NOMO-1 (cell line): ENCODE measurements around the gene WWOX.

Source experiments
- DNase-seq, 2 experiments: peaks; one replicate each; lab custom pipeline; 2025; ENCODE audit not compliant: unreplicated experiment in 2 of 2; lab: John Stamatoyannopoulos, UW

WWOX gene

GRCh38 chr16:78804058-78804735, 704.7 kb downstream of the WWOX start:
- DNase-seq: no peak

- peak in 1 of 2 experiments; percentile 79 for DNase-seq
These were observed 706.1 kb downstream of the WWOX start for GRCh38 chr16:78805556-78805955.

- DNase-seq: no peak
These were observed 711.8 kb downstream of the WWOX start for GRCh38 chr16:78811247-78811646.

DNA sequence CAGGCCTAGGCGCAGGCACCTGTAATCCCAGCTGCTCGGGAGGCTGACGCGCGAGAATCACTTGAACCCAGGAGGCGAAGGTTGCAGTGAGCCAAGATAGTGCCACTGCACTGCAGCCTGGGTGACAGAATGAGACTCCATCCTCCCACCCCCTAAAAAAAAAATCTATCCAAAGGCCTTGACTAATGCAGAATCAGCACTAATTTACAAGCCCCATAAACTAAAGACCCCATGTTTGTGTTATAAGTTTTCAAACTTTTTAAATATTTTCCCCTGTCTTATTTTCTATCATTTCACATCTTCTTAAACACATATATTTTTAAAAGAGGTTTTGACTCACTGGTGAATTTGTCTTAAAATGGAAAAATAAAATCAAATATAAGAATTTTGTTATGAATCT, 713.1 kb downstream of the WWOX start:
- DNase-seq: no peak

DNA sequence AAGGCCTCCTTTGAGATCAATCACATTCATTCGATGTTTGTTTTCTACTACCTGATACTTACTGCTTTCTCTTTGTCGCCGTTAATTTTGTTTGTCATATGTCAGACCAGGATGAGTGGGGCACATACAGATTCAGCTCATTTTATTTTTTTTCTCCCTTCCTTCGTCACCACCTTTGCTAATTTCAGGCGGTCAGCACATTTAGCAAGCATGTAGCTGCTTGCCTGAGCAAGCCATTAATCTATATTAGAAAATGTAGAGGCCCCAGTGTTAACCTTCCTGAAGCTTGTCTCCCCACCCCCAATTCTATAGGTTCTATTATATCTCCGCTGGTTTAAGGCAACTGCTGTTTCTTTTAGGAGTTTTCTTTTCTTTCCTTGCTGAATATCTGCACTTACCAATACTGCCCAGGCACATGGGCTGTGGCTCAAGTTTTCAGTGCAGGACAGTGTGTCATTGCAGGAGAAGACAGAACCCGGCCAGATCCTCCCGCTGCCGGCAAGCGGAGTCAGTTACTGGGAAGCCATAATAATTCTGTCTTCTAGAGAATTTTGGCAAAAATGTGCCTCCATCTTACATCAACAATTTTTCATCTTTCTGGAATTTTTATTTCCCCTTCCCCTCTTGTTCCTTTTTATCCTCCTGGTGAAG, 714.3 kb downstream of the WWOX start:
- DNase-seq: no peak

GRCh38 chr16:78815713-78816112, 716.3 kb downstream of the WWOX start:
- no peak for DNase-seq

GRCh38 chr16:78816499-78817195, 717.2 kb downstream of the WWOX start:
- DNase-seq: no peak

GRCh38 chr16:78817200-78817739, 717.8 kb downstream of the WWOX start:
- no peak for DNase-seq

DNA sequence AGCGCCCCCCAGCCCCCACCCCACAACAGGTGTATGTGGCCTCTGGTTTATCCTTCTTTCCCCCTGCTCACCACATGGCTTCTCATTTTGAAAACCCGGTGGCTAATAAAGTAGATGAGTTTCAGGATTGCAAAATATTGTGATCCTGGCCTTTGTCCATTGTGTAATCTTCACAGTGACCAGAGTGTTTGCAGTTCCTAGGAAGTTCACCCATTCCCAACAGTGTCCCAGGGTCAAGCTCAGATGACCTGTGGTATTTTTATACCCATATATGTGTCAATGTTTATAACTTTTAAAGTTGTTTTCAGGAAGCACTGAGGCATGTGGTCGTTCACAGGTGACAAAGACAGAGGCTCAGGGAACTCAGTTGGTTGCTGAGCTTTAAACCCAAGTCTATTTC, 721.9 kb downstream of the WWOX start:
- no peak for DNase-seq

DNA sequence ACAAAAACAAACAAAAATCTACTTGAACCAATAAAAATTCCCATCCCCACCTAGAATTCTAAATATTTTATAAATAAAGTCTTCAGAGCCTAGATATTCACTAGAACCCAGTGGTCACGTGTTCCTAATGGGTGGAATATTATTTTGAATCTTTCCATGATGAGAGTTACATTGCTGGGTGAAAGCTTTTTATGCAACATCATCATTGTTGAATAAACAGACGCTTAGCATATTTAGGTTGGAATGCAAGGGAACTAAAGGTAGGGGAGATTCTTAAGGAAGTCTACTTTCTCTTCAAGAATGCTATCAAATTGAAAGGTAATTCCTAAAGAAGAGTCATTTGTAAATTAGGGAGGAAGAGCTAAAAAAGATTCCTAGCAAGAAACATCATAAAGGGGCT, 723.1 kb downstream of the WWOX start:
- DNase-seq: no peak

DNA sequence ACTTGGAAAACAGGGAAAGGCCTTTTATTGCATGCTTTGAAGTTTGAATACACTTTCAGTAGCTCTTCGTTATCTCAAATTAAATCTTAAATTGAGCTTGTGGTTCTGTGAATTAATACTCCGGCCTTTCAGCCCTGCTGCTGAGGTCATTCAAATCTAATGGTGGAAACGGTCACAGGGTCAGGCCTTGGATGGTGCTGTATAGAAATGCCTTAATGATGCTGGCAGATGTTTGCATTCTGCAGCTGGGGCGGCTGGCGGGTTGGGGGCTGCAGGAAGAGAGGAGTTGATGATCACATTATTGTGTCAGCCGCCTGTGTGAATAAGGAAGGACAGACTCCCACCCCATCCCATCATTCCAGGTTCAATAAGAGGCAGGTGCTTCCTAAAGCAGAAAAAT, 723.6 kb downstream of the WWOX start:
- no peak for DNase-seq

DNA sequence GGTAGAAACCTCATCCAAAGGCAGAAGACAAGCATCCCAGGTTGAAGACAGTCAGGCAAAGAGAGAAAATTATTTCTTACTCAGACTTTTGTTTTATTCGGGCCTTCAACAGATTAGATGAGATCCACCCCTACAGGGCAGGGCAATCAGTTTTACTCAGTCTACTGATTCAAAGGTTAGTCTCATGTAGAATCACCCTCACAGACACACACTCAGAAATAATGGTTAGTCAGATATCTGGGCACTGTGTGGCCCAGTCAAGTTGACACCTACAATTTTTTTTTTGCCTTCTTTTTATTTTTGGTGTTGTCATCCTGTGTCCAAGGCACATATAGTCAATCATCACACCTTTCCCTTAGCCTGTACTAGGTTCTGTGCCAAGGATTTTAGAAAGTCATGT, 729.8 kb downstream of the WWOX start:
- DNase-seq: no peak

- no peak for DNase-seq
These were observed 731.1 kb downstream of the WWOX start for GRCh38 chr16:78830599-78830998.

- DNase-seq: no peak
These were observed 732.6 kb downstream of the WWOX start for GRCh38 chr16:78832100-78832499.

- no peak for DNase-seq
These were observed 737.5 kb downstream of the WWOX start for GRCh38 chr16:78836802-78837491.

GRCh38 chr16:78837706-78838105, 738.3 kb downstream of the WWOX start:
- no peak for DNase-seq

- DNase-seq: no peak
These were observed 738.8 kb downstream of the WWOX start for GRCh38 chr16:78838276-78838675.

GRCh38 chr16:78842950-78843349, 743.5 kb downstream of the WWOX start:
- DNase-seq: no peak

DNA sequence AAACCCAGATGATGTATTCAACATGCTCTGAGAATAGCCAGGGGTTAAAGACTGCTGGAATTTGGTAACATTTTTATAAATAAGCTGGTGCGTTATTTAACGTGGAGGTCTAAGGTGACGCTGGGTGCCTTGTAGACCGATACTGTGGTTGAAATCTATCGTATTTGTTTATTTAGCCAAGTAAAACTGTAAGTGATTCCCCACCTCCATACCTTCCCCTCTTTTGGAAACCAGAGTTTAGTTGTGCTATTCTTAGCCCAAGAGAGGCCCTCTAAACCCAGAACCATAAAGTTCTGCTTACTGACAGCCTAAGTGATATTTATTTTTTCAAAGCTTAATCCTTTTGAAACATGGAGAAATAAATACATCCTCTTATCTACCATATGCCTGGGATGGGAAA, 744.5 kb downstream of the WWOX start:
- no peak for DNase-seq

- no peak for DNase-seq
These were observed 745.2 kb downstream of the WWOX start for GRCh38 chr16:78844682-78845081.

- no peak for DNase-seq
These were observed 751.8 kb downstream of the WWOX start for GRCh38 chr16:78851266-78851665.
